ENCODE results near the gene BBS9. TPM values are rescaled to one million over a fixed set of nuclear protein-coding genes. Genes with fewer than 3 reads are reported as not detected.
A peak's percentile ranks its signal among the peaks of the same experiment; 100 is the strongest.

The BBS9 gene
- total and polyA plus RNA-seq, 7 donors, result 2.4 to 36.6 (median 30.5) TPM

- DNase-seq, result no peak
- intact Hi-C loops (cut with DNase I), result loop anchor here (10.0 kb wide), 1 partner anchor 436 kb away; no protein-coding TSS in a partner anchor
- 66 to 74% methylated on average over 1 of the region's 1 CpG for WGBS, 2 donors
Observed at GRCh38 chr7:33458581-33458980, 329.2 kb downstream of the BBS9 start.

GRCh38 chr7:33459340-33459751 is 330.0 kb downstream of the BBS9 start:
- WGBS, 2 donors, result 40 to 62% methylated on average over 1 of the region's 1 CpG
- intact Hi-C loops (cut with DNase I), result loop anchor here (10.0 kb wide), 1 partner anchor 435 kb away; no protein-coding TSS in a partner anchor
- DNase-seq, result no peak
- no peak for TF ChIP-seq EP300 (IDR thresholded peaks at IDR 0.05)
- TF ChIP-seq POLR2AphosphoS5 (IDR thresholded peaks at IDR 0.05), result no peak
- TF ChIP-seq POLR2A (IDR thresholded peaks at IDR 0.05), result no peak
- TF ChIP-seq, protein P1, sequence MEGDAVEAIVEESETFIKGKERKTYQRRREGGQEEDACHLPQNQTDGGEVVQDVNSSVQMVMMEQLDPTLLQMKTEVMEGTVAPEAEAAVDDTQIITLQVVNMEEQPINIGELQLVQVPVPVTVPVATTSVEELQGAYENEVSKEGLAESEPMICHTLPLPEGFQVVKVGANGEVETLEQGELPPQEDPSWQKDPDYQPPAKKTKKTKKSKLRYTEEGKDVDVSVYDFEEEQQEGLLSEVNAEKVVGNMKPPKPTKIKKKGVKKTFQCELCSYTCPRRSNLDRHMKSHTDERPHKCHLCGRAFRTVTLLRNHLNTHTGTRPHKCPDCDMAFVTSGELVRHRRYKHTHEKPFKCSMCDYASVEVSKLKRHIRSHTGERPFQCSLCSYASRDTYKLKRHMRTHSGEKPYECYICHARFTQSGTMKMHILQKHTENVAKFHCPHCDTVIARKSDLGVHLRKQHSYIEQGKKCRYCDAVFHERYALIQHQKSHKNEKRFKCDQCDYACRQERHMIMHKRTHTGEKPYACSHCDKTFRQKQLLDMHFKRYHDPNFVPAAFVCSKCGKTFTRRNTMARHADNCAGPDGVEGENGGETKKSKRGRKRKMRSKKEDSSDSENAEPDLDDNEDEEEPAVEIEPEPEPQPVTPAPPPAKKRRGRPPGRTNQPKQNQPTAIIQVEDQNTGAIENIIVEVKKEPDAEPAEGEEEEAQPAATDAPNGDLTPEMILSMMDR (IDR thresholded peaks at IDR 0.05), result peak in 2 of 4 experiments; percentile 20 to 32
- Histone ChIP-seq H3K36me3 (no peaks in the 10 kb centered on the region), H3K27me3 (no peaks in the 10 kb centered on the region), H3K4me1 (peaks cover 0 to 19% (median 8%) of the 10 kb centered on the region in 4 donors), H3K9me3 (no peaks in the 10 kb centered on the region), H3K4me3 (no peak overlapping the region), H3K27ac (no peak overlapping the region)

More at GRCh38 chr7:33458581-33458980, 329.2 kb downstream of the BBS9 start:
- Histone ChIP-seq H3K9me3 (no peaks in the 10 kb centered on the region), H3K4me3 (no peak overlapping the region), H3K36me3 (no peaks in the 10 kb centered on the region), H3K27ac (no peak overlapping the region), H3K4me1 (peaks cover 0 to 19% (median 8%) of the 10 kb centered on the region in 4 donors), H3K27me3 (no peaks in the 10 kb centered on the region)
- TF ChIP-seq EP300 (IDR thresholded peaks at IDR 0.05) (no peak), POLR2A (IDR thresholded peaks at IDR 0.05) (no peak), POLR2AphosphoS5 (IDR thresholded peaks at IDR 0.05) (no peak)
- TF ChIP-seq, protein P1 (IDR thresholded peaks at IDR 0.05), result no peak

- no peak overlapping the region for H3K4me3 ChIP-seq
- H3K4me1 ChIP-seq, result peaks cover 0 to 19% (median 8%) of the 10 kb centered on the region in 4 donors
- H3K27me3 ChIP-seq, result no peaks in the 10 kb centered on the region
- no peak for TF ChIP-seq POLR2A (IDR thresholded peaks at IDR 0.05)
- TF ChIP-seq, protein P1 (IDR thresholded peaks at IDR 0.05), result no peak
- H3K36me3 ChIP-seq, result no peaks in the 10 kb centered on the region
- no peak overlapping the region for H3K27ac ChIP-seq
- DNase-seq, result no peak
- intact Hi-C loops (cut with DNase I), result no loop called here
- no peaks in the 10 kb centered on the region for H3K9me3 ChIP-seq
- WGBS, 2 donors, result 79 to 83% methylated on average over 2 of the region's 2 CpGs
Observed at GRCh38 chr7:33463131-33463530, 333.8 kb downstream of the BBS9 start.

DNA sequence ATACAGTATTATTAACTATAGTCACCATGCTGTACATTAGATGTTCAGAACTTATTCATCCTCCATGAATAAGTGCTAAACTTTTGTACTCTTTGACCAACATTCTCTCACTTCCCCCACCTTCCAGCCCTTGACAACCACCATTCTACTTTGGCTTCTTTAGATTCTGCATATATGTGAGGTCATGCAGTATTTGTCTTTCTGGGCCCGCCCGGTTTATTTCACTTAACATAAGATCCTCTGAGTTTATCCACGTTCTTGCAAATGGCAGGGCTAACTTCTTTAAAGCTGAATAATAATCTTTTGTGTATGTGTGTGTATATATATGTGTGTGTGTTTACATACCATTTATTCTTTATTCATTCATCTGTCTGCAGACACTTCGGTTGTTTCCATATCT is 336.8 kb downstream of the BBS9 start:
- DNase-seq, result no peak
- 72 to 75% methylated on average over 4 of the region's 4 CpGs for WGBS, 2 donors
- intact Hi-C loops (cut with DNase I), result no loop called here
- Histone ChIP-seq H3K9me3 (no peaks in the 10 kb centered on the region), H3K4me1 (peaks cover 0 to 19% (median 8%) of the 10 kb centered on the region in 4 donors), H3K27ac (no peak overlapping the region), H3K4me3 (no peak overlapping the region), H3K36me3 (no peaks in the 10 kb centered on the region), H3K27me3 (no peaks in the 10 kb centered on the region)
- TF ChIP-seq, protein P1 (IDR thresholded peaks at IDR 0.05), result no peak
- no peak for TF ChIP-seq POLR2A (IDR thresholded peaks at IDR 0.05)
- no peak for TF ChIP-seq EP300 (IDR thresholded peaks at IDR 0.05)
- TF ChIP-seq POLR2AphosphoS5 (IDR thresholded peaks at IDR 0.05), result no peak

GRCh38 chr7:33471636-33472242 is 342.4 kb downstream of the BBS9 start:
- Histone ChIP-seq H3K36me3 (no peaks in the 10 kb centered on the region), H3K4me1 (no peaks in the 10 kb centered on the region), H3K4me3 (no peak overlapping the region), H3K27ac (no peak overlapping the region), H3K9me3 (no peaks in the 10 kb centered on the region), H3K27me3 (no peaks in the 10 kb centered on the region)
- no peak for TF ChIP-seq EP300 (IDR thresholded peaks at IDR 0.05)
- 91 to 93% methylated on average over 3 of the region's 3 CpGs for WGBS, 2 donors
- DNase-seq, result no peak
- intact Hi-C loops (cut with DNase I), result no loop called here
